ENCODE results near the gene ZNF17. TPM values are rescaled to one million over a fixed set of nuclear protein-coding genes. Genes with fewer than 3 reads are reported as not detected.

ZNF17 gene
- total and polyA plus RNA-seq, 10 donors = 1.8 to 23.0 (median 16.6) TPM

- TF ChIP-seq, protein P1, sequence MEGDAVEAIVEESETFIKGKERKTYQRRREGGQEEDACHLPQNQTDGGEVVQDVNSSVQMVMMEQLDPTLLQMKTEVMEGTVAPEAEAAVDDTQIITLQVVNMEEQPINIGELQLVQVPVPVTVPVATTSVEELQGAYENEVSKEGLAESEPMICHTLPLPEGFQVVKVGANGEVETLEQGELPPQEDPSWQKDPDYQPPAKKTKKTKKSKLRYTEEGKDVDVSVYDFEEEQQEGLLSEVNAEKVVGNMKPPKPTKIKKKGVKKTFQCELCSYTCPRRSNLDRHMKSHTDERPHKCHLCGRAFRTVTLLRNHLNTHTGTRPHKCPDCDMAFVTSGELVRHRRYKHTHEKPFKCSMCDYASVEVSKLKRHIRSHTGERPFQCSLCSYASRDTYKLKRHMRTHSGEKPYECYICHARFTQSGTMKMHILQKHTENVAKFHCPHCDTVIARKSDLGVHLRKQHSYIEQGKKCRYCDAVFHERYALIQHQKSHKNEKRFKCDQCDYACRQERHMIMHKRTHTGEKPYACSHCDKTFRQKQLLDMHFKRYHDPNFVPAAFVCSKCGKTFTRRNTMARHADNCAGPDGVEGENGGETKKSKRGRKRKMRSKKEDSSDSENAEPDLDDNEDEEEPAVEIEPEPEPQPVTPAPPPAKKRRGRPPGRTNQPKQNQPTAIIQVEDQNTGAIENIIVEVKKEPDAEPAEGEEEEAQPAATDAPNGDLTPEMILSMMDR (IDR thresholded peaks at IDR 0.05 in 8 of 11, conservative IDR thresholded peaks at IDR 0.05 in 3 of 11) = no peak
- TF ChIP-seq POLR2A (IDR thresholded peaks at IDR 0.05) (no peak), POLR2AphosphoS5 (IDR thresholded peaks at IDR 0.05) (no peak)
- Histone ChIP-seq H3K36me3 (peaks cover 0 to 48% (median 5%) of the 10 kb centered on the region in 6 donors), H3K4me3 (no peak overlapping the region), H3K27ac (no peak overlapping the region), H3K27me3 (replicated peaks in 1 of 7) (no peaks in the 10 kb centered on the region), H3K4me1 (peaks cover 15 to 32% (median 20%) of the 10 kb centered on the region in 6 donors), H3K9me3 (peaks cover 0 to 44% (median 30%) of the 10 kb centered on the region in 8 donors)
- 68 to 85% (median 81%) methylated on average over 4 of the region's 4 CpGs for WGBS, 5 donors
- DNase-seq = no peak
- intact Hi-C loops (cut with DNase I; ENCODE audit: low total_unique reads) = no loop called here
Measured at GRCh38 chr19:57437931-57438330, 27.0 kb downstream of the ZNF17 start.

GRCh38 chr19:57438925-57439324 is 28.0 kb downstream of the ZNF17 start:
- H3K4me3 ChIP-seq = no peak overlapping the region
- no peak for TF ChIP-seq POLR2A (IDR thresholded peaks at IDR 0.05)
- TF ChIP-seq, protein P1 (IDR thresholded peaks at IDR 0.05 in 8 of 11, conservative IDR thresholded peaks at IDR 0.05 in 3 of 11) = no peak
- TF ChIP-seq POLR2AphosphoS5 (IDR thresholded peaks at IDR 0.05) = no peak
- no peak overlapping the region for H3K27ac ChIP-seq
- peaks cover 15 to 32% (median 20%) of the 10 kb centered on the region in 6 donors for H3K4me1 ChIP-seq
- 89 to 95% (median 92%) methylated on average over 9 of the region's 9 CpGs for WGBS, 5 donors
- no peak for DNase-seq
- peaks cover 0 to 58% (median 15%) of the 10 kb centered on the region in 6 donors for H3K36me3 ChIP-seq
- intact Hi-C loops (cut with DNase I; ENCODE audit: low total_unique reads) = no loop called here
- peaks cover 0 to 54% (median 40%) of the 10 kb centered on the region in 8 donors for H3K9me3 ChIP-seq
- no peaks in the 10 kb centered on the region for H3K27me3 ChIP-seq (replicated peaks in 1 of 7)

- Histone ChIP-seq H3K4me1 (peaks cover 0 to 5% (median 1%) of the 10 kb centered on the region in 6 donors), H3K9me3 (peaks cover 0 to 87% (median 73%) of the 10 kb centered on the region in 8 donors), H3K27ac (no peak overlapping the region), H3K36me3 (peaks cover 0 to 84% (median 28%) of the 10 kb centered on the region in 6 donors), H3K27me3 (replicated peaks in 1 of 7) (no peaks in the 10 kb centered on the region), H3K4me3 (no peak overlapping the region)
- WGBS, 5 donors = 77 to 94% (median 93%) methylated on average over 6 to 7 of the region's 7 CpGs
- intact Hi-C loops (cut with DNase I; ENCODE audit: low total_unique reads) = no loop called here
- no peak for DNase-seq
- no peak for TF ChIP-seq POLR2A (IDR thresholded peaks at IDR 0.05)
- no peak for TF ChIP-seq POLR2AphosphoS5 (IDR thresholded peaks at IDR 0.05)
- TF ChIP-seq, protein P1 (IDR thresholded peaks at IDR 0.05 in 8 of 11, conservative IDR thresholded peaks at IDR 0.05 in 3 of 11) = no peak
Measured at GRCh38 chr19:57441979-57442752, 31.2 kb downstream of the ZNF17 start.

DNA sequence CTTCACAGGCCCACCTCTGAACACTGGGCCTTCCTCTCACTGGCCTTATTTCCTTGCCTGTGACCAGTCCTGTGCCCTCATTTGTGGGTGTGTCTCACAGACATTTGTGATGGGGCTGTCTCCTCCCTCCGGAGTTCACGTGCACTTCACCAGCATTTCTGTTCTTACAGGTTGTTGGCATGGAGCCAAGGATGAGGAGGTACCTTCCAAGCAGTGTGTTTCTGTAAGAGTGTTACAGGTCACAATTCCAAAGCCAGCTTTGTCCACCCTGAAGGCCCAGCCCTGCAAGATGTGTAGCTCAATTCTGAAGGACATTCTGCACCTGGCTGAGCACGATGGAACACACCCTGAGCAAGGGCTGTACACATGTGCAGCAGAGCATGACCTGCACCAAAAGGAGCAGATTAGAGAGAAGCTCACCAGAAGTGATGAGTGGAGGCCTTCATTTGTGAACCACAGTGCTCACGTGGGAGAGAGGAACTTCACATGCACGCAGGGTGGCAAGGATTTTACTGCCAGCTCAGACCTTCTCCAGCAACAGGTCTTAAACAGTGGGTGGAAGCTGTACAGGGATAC is 32.2 kb downstream of the ZNF17 start:
- 71 to 92% (median 84%) methylated on average over 5 of the region's 5 CpGs for WGBS, 5 donors
- intact Hi-C loops (cut with DNase I; ENCODE audit: low total_unique reads) = no loop called here
- H3K27ac ChIP-seq = no peak overlapping the region
- no peaks in the 10 kb centered on the region for H3K4me1 ChIP-seq
- no peaks in the 10 kb centered on the region for H3K27me3 ChIP-seq (replicated peaks in 1 of 7)
- no peak for TF ChIP-seq POLR2AphosphoS5 (IDR thresholded peaks at IDR 0.05)
- no peak for TF ChIP-seq POLR2A (IDR thresholded peaks at IDR 0.05)
- TF ChIP-seq, protein P1 (IDR thresholded peaks at IDR 0.05 in 8 of 11, conservative IDR thresholded peaks at IDR 0.05 in 3 of 11) = no peak
- H3K9me3 ChIP-seq = peaks cover 0 to 97% (median 83%) of the 10 kb centered on the region in 8 donors
- no peak for DNase-seq
- peaks cover 0 to 78% (median 28%) of the 10 kb centered on the region in 6 donors for H3K36me3 ChIP-seq
- H3K4me3 ChIP-seq = no peak overlapping the region

All from spleen (tissue), 11 donors.